Endothelial cell of umbilical vein (primary cell): ENCODE results near the gene TFF1. TPM values are rescaled to one million over a fixed set of nuclear protein-coding genes. Genes with fewer than 3 reads are reported as not detected.

Experiments used
- BruUV-seq: library from RNA; stranded (reverse); fragments of 400-500 nt; replicated peaks from 2 replicates; lab custom pipeline; 2021; lab: Mats Ljungman, UMichigan
- CTCF ChIA-PET: fragments of 300-600, 350-600 bp; sonication (Branson Sonifier 250); formaldehyde crosslinking; loops from one replicate; lab custom pipeline; 2021; ENCODE audit warnings: antibody characterized with exemption, inconsistent platforms; lab: Charles Lee
- POLR2A ChIA-PET: fragments of 300-600, 350-600 bp; sonication (Branson Sonifier 250); formaldehyde crosslinking; loops from one replicate; lab custom pipeline; 2021; ENCODE audit warnings: antibody characterized with exemption, inconsistent platforms; lab: Charles Lee
- DNase-seq: peaks from one replicate; pipeline ENCODE4 v3.0.0-alpha.2; 2011; ENCODE audit warnings: low read depth, low spot score
- FAIRE-seq: peaks from 2 replicates; lab custom pipeline; 2011; peaks lifted over from hg19 to GRCh38; lab: Jason Lieb, UNC
- H2AFZ ChIP-seq: 2 replicates; pipeline ENCODE4 v1.6.0; 2012; ENCODE audit warnings: low read depth, low read length, control low read depth, inconsistent platforms
- H3K27ac ChIP-seq: 2 replicates; pipeline ENCODE4 v1.5.1; 2011; ENCODE audit warnings: low read depth, mild to moderate bottlenecking, control low read depth, low read length, moderate library complexity; ENCODE audit not compliant: insufficient read depth
- H3K27me3 ChIP-seq, 2 experiments: 2 replicates each; pipeline versions ENCODE4 v1.6.0 to v1.6.1; 2011; ENCODE audit warnings: low read length in 2 of 2, mixed read lengths in 1 of 2; ENCODE audit not compliant: control insufficient read depth in 2 of 2, insufficient read depth in 2 of 2
- H3K36me3 ChIP-seq, 2 experiments: 2 replicates in 1 of 2; 3 replicates in 1 of 2; pipeline ENCODE4 v1.5.1; 2011; ENCODE audit warnings: low read length in 2 of 2, mild to moderate bottlenecking in 1 of 2, moderate library complexity in 1 of 2; ENCODE audit not compliant: control insufficient read depth in 2 of 2, insufficient read depth in 2 of 2; ENCODE audit errors: extremely low read depth in 1 of 2
- H3K4me1 ChIP-seq: 3 replicates; pipeline ENCODE4 v1.5.1; 2011; ENCODE audit warnings: mild to moderate bottlenecking, low read length; ENCODE audit not compliant: control insufficient read depth, insufficient read depth; ENCODE audit errors: extremely low read depth
- H3K4me2 ChIP-seq: 2 replicates; pipeline ENCODE4 v1.6.1; 2011; ENCODE audit warnings: low read length, control low read depth, mixed read lengths; ENCODE audit not compliant: insufficient read depth
- H3K4me3 ChIP-seq, 3 experiments: fragments of 200-600 bp in 1 of 3; sonication (generic), shearing (Covaris generic) in 1 of 3; replicated peaks in 1 of 3; 2 replicates each; pipeline ENCODE4 v1.5.1; 2011 to 2016; ENCODE audit warnings: control low read depth in 3 of 3, low read length in 3 of 3, mild to moderate bottlenecking in 2 of 3, inconsistent platforms in 1 of 3, low read depth in 1 of 3, moderate library complexity in 1 of 3; ENCODE audit not compliant: insufficient read depth in 1 of 3
- H3K79me2 ChIP-seq: 2 replicates; pipeline ENCODE4 v1.6.0; 2012; ENCODE audit warnings: low read length, inconsistent platforms; ENCODE audit not compliant: control insufficient read depth, insufficient read depth
- H3K9ac ChIP-seq: replicated peaks from 2 replicates; pipeline ENCODE3; 2011; ENCODE audit warnings: low read length, control low read depth; ENCODE audit not compliant: insufficient read depth; ENCODE audit errors: extremely low read depth
- H3K9me1 ChIP-seq: replicated peaks from 3 replicates; pipeline ENCODE4 v1.6.0; 2011; ENCODE audit warnings: mild to moderate bottlenecking, low read length; ENCODE audit not compliant: control insufficient read depth, insufficient read depth; ENCODE audit errors: extremely low read depth
- H3K9me3 ChIP-seq: replicated peaks from 2 replicates; pipeline ENCODE4 v1.5.1; 2012; ENCODE audit warnings: low read length, inconsistent platforms; ENCODE audit not compliant: control insufficient read depth, insufficient read depth
- H4K20me1 ChIP-seq: replicated peaks from 2 replicates; pipeline ENCODE3; 2011; ENCODE audit warnings: mild to moderate bottlenecking, low read length; ENCODE audit not compliant: control insufficient read depth, insufficient read depth; ENCODE audit errors: extremely low read depth
- EZH2 ChIP-seq: IDR thresholded peaks from 2 replicates; pipeline ENCODE4 v1.6.1; 2012; ENCODE audit warnings: borderline replicate concordance, low read depth, mild to moderate bottlenecking, moderate library complexity, low read length, inconsistent platforms; ENCODE audit not compliant: severe bottlenecking
- FOS ChIP-seq: IDR thresholded peaks from 2 replicates; pipeline ENCODE4 v1.6.1; 2011; ENCODE audit warnings: mild to moderate bottlenecking, low read length, moderate library complexity, borderline replicate concordance; ENCODE audit not compliant: insufficient read depth
- JUN ChIP-seq: IDR thresholded peaks from 2 replicates; pipeline ENCODE4 v1.6.1; 2011; ENCODE audit warnings: borderline replicate concordance, low read depth; ENCODE audit not compliant: insufficient read length, insufficient read depth
- MYC ChIP-seq: IDR thresholded peaks from one replicate; pipeline ENCODE4 v1.6.1; 2011; ENCODE audit warnings: mild to moderate bottlenecking, low read depth, low read length
- POLR2A ChIP-seq: IDR thresholded peaks from 2 replicates; pipeline ENCODE4 v1.6.1; 2012; ENCODE audit warnings: low read depth, mild to moderate bottlenecking, control low read depth, low read length
- POLR2AphosphoS5 ChIP-seq: IDR thresholded peaks from 2 replicates; pipeline ENCODE4 v1.6.1; 2012; ENCODE audit warnings: low read depth, mild to moderate bottlenecking, control low read depth, low read length, moderate library complexity; ENCODE audit not compliant: insufficient read depth
- dilution Hi-C: fragments of 300-500 bp; cut with MboI; formaldehyde crosslinking; loops from one replicate; pipeline ENCODE4 v1.15.0; 2019; ENCODE audit warnings: low sequenced_read_pairs; ENCODE audit not compliant: extremely low pct_ligation_motif_present
- intact Hi-C: fragments of 100-400 bp; cut with micrococcal nuclease; formaldehyde crosslinking; loops from one replicate; pipeline ENCODE4 v1.10.0; 2022
- polyA plus RNA-seq, 4 experiments: library from polyadenylated mRNA; depleted of rRNA in 3 of 4; stranded (reverse) in 3 of 4; unstranded in 1 of 4; fragments of >200 nt; gene quantifications; 2 replicates each; pipeline versions ENCODE4 v1.2.1 to v1.2.3, GENCODE V29; 2011 to 2012; ENCODE audit warnings: missing spikeins in 1 of 4
- total RNA-seq: library from RNA; stranded (reverse); gene quantifications from 2 replicates; pipeline ENCODE4 v1.2.3, GENCODE V29; 2021
- TF ChIP-seq, protein P1 (sequence below): IDR thresholded peaks from 2 replicates; pipeline ENCODE4 v1.6.1; 2011; ENCODE audit not compliant: insufficient read depth, insufficient read length
- TF ChIP-seq, protein P2 (sequence below), 2 donors: IDR thresholded peaks; 1 replicate in 1 of 2; 2 replicates in 1 of 2; pipeline ENCODE4 v1.5.1; 2011; ENCODE audit warnings: low read length in 2 of 2, mild to moderate bottlenecking in 2 of 2, moderate library complexity in 2 of 2, control low read depth in 1 of 2, inconsistent platforms in 1 of 2, low read depth in 1 of 2; ENCODE audit not compliant: insufficient read depth in 1 of 2; ENCODE audit errors: extremely low read depth in 1 of 2

Gene TFF1
- total and polyA plus RNA-seq, 2 donors (not counting 3 experiments of a cell fraction or from before 2014, with no cell fraction given), result not detected

GRCh38 chr21:42357307-42357706, 9.0 kb downstream of the TFF1 start:
- BruUV-seq, result no TSS peak

DNA sequence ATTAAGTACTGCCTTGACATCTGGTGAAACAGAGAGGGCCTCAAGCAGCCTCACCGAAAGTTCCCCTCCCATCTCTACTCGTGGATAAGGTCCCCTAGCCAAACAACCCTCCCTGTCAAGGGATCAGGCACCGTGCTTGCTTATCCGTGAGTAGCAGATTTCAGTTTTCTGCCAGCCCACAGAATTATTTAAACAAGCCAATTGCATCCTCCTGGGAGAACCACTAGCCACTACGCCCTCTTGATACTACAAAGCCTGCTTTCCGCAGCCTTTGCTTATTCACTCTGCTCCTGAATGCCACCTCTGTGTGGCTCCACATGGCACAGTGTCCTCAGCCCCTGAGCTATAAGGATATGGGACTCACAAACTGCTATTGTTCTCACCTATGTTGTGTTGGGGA, 9.7 kb downstream of the TFF1 start:
- no peak overlapping the region for H3K4me2 ChIP-seq
- no peak overlapping the region for H3K9ac ChIP-seq
- CTCF ChIA-PET, result interaction anchor here (1.2 kb wide), 1 partner anchor 19 kb away, joined by 3 read pairs; no protein-coding TSS in a partner anchor
- no peak overlapping the region for H2AFZ ChIP-seq
- POLR2A ChIA-PET, result no interaction called here
- no peak overlapping the region for H3K4me3 ChIP-seq
- peaks cover 0 to 1% of the 10 kb centered on the region in 2 experiments for H3K27me3 ChIP-seq
- no peaks in the 10 kb centered on the region for H3K9me1 ChIP-seq
- H3K36me3 ChIP-seq, result no peaks in the 10 kb centered on the region
- no peaks in the 10 kb centered on the region for H4K20me1 ChIP-seq
- BruUV-seq, result no TSS peak
- no peaks in the 10 kb centered on the region for H3K79me2 ChIP-seq
- H3K9me3 ChIP-seq, result no peaks in the 10 kb centered on the region
- dilution Hi-C loops, result no loop called here
- H3K27ac ChIP-seq, result no peak overlapping the region
- intact Hi-C loops, result no loop called here
- no peak for TF ChIP-seq EZH2
- TF ChIP-seq FOS, result no peak
- TF ChIP-seq, protein P1, sequence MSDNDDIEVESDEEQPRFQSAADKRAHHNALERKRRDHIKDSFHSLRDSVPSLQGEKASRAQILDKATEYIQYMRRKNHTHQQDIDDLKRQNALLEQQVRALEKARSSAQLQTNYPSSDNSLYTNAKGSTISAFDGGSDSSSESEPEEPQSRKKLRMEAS, result no peak
- TF ChIP-seq POLR2AphosphoS5, result no peak
- TF ChIP-seq, protein P2, sequence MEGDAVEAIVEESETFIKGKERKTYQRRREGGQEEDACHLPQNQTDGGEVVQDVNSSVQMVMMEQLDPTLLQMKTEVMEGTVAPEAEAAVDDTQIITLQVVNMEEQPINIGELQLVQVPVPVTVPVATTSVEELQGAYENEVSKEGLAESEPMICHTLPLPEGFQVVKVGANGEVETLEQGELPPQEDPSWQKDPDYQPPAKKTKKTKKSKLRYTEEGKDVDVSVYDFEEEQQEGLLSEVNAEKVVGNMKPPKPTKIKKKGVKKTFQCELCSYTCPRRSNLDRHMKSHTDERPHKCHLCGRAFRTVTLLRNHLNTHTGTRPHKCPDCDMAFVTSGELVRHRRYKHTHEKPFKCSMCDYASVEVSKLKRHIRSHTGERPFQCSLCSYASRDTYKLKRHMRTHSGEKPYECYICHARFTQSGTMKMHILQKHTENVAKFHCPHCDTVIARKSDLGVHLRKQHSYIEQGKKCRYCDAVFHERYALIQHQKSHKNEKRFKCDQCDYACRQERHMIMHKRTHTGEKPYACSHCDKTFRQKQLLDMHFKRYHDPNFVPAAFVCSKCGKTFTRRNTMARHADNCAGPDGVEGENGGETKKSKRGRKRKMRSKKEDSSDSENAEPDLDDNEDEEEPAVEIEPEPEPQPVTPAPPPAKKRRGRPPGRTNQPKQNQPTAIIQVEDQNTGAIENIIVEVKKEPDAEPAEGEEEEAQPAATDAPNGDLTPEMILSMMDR (IDR thresholded peaks at IDR 0.05; ENCODE audit: extremely low read depth in 1 of 2, insufficient read depth in 1 of 2, low read depth in 1 of 2, low read length in 2 of 2), result no peak
- no peak for TF ChIP-seq MYC
- no peak for TF ChIP-seq JUN
- DNase-seq (no peak), FAIRE-seq (no peak)
- H3K4me1 ChIP-seq, result no peaks in the 10 kb centered on the region

More at GRCh38 chr21:42357307-42357706, 9.0 kb downstream of the TFF1 start:
- dilution Hi-C loops, result no loop called here
- intact Hi-C loops, result no loop called here
- no peaks in the 10 kb centered on the region for H3K9me1 ChIP-seq
- H3K4me3 ChIP-seq, result no peak overlapping the region
- H3K79me2 ChIP-seq, result no peaks in the 10 kb centered on the region
- POLR2A ChIA-PET, result no interaction called here
- no peaks in the 10 kb centered on the region for H4K20me1 ChIP-seq
- no peaks in the 10 kb centered on the region for H3K9me3 ChIP-seq
- peaks cover 0 to 1% of the 10 kb centered on the region in 2 experiments for H3K27me3 ChIP-seq
- H3K9ac ChIP-seq, result no peak overlapping the region
- CTCF ChIA-PET, result interaction anchor here (1.2 kb wide), 1 partner anchor 20 kb away, joined by 3 read pairs; no protein-coding TSS in a partner anchor
- H3K36me3 ChIP-seq, result no peaks in the 10 kb centered on the region
- H3K4me1 ChIP-seq, result no peaks in the 10 kb centered on the region
- FAIRE-seq, result no peak
- no peak overlapping the region for H3K27ac ChIP-seq
- TF ChIP-seq POLR2A (no peak), MYC (no peak), FOS (no peak)
- TF ChIP-seq, protein P2 (IDR thresholded peaks at IDR 0.05; ENCODE audit: extremely low read depth in 1 of 2, insufficient read depth in 1 of 2, low read depth in 1 of 2, low read length in 2 of 2), result no peak
- no peak for DNase-seq
- H3K4me2 ChIP-seq, result no peak overlapping the region
- no peak overlapping the region for H2AFZ ChIP-seq
